Superior temporal gyrus (tissue), 1 donor: ENCODE measurements around the gene MYL2.

Source experiments
- DNase-seq: peaks from one replicate; pipeline ENCODE4 v3.0.0-alpha.2; 2016; ENCODE audit errors: extremely low spot score

Gene MYL2

DNA sequence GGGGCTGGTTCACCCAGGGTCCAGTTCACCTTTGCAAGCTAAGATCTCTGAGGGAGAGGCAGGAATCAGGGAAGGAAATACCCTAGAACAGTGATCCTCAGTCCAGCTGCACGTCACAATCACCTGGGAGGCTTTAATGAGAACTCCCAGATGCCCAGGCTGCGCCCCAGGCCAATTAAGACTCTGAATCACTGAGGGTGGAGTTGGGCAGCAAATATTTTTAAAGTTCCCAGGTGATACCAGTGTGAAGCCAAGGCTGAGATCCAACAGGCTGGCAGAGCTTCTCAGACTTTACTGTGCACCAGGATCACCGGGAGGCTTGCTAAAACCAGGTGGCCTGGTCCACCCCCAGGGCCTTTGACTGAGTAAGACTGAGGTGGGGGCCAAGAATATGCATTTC is 23.8 kb downstream of the MYL2 start:
- DNase-seq: no peak

DNA sequence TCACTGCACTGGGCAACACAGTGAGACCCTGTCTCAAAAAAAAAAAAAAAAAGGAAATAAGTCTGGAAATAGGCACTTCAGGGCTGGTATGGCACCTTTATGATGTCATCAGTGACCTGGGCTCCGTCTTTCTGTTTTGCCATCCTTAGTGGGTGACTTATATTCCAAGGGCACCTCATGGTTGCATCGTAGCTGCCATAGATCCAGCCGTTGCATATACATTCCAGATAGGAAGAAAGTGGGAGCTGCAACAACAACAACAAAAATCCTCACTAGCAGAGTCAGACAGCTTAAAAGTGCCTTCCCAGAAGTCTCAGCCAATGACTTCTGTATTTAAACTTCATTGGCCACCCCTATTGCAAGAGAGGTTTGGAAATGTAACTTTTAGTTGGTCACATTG is 26.4 kb downstream of the MYL2 start:
- no peak for DNase-seq

DNA sequence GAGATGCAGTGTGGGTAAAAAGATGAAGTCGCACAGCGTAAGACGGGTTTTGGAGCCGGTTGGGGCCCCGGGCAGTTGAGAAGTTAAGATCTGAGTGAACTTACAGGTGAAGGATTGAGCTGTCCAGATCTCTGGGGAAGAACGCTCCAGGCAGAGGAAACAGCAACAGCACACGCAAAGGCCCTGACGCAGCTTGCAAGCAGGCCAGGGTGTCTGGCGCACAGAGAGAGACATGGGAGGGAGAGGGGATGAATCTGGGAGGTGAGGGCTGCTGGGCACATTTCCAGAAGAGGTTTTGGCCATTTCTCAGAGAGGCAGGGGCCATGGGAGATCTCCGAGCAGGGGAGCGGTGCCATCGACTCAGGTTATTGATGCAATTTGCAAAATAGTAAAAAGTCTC is 31.0 kb downstream of the MYL2 start:
- DNase-seq: no peak

- no peak for DNase-seq
Observed at GRCh38 chr12:110888256-110888991, 32.0 kb downstream of the MYL2 start.

DNA sequence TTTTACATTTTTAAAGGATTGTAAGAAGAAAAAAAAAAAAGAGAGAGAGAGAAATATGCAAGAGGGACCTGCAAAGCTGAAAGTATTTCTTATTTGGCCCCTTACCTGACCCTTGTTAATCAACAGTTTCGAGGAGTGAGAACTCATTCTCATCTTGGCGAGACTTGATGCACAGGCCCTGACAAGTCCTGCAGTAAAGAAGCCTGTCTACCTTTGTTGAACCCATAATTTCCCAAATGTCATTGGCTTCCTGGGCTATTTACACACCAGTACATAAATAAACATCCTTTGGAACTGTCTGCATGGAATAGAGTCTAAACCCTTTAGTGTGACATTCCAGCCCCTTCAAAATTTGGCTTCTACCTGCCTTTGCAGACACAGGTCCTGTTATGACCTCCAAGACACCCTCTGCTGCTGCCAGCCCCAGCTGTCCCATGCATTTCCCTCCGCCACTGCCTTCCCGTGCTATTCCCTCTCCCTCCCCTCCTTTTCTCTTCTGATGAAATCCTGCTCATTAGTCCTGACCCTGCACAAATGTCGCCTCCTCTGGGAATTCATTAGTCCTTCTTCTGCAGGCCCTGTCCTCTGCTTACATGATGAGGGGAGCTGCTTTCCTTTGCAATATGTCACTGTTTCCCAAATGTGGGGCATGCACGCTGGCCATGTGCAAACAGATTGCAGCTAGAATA is 35.1 kb downstream of the MYL2 start:
- no peak for DNase-seq

- DNase-seq: no peak
Observed at GRCh38 chr12:110883251-110883650, 37.1 kb downstream of the MYL2 start.

DNA sequence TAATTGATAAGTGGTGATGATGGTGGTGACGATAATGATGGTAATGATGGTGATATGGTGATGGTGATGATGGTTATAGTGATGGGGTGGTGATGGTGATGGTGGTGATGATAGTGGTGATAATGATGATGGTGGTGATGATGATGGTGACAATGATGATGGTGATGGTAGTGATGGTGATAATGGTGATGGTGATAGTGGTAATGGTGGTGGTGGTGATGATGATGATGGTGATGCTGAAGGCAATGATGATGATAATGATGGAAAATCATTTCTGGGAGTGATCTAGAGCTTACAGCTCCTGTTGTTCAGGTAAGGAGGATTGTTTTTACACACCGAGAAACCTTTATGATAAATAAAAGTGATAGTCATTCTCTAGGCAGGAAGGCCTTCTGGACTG is 39.7 kb downstream of the MYL2 start:
- no peak for DNase-seq

- DNase-seq: no peak
Observed at GRCh38 chr12:110874781-110875180, 45.6 kb downstream of the MYL2 start.

DNA sequence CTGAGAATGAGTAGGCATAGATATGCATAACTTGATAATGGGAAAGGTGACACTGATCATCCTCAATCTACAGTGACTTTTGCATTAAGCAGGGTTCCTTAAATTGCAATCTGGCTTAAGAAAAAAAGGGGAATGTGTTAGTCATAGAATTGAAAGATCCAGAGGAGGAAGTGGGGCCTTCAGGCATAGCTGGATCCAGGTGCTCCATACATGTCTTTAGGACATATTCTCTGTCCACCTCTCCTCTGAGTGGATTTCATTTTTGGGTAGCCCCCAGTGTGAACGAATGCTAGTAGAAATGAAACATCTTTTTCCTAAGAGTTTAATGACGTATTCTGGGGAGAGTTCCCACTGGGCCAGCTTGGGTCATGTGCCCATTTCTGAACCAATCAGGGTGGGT is 46.0 kb downstream of the MYL2 start:
- no peak for DNase-seq

GRCh38 chr12:110872100-110872499 is 48.3 kb downstream of the MYL2 start:
- no peak for DNase-seq

- DNase-seq: no peak
Observed at GRCh38 chr12:110869803-110870202, 50.6 kb downstream of the MYL2 start.

DNA sequence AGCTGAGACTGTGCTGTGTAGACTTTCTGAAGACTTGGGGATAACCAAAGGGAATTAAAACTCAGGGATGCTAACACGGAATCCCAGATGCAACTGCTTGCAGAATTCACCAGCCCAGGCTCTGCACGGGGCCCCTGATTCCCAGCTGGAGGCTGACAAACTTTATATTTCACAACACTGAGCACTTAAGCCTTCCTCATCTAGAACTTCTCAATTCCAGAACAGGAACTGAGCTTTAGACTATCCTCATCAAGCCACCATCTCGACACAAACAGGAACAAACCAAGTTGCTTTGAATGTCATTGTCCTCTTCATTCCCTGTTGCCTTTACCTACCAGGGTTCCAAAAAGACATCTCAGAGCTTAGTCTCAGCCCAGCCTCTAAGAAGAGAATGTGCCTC is 51.4 kb downstream of the MYL2 start:
- no peak for DNase-seq

GRCh38 chr12:110865521-110865920 is 54.9 kb downstream of the MYL2 start:
- DNase-seq: no peak

GRCh38 chr12:110863161-110863560 is 57.2 kb downstream of the MYL2 start:
- DNase-seq: no peak

- no peak for DNase-seq
Observed at GRCh38 chr12:110862329-110862728, 58.0 kb downstream of the MYL2 start.

DNA sequence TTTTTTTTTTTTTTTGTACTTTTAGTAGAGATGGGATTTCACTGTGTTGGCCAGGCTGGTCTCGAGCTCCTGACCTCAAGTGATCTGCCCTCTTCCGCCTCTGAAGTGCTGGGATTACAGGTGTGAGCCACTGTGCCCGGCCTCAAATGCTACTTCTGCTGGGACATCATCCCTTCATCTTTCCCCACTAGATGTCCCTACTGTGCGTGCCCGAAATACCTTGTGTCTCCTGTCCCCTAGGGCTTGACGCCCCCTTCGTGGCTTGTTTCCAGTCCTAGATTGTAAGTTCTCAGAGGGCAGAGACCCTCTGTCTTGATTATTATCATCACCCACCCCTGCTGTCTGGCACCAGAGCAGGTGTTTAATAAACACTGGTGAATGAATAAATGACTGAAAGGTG is 58.6 kb downstream of the MYL2 start:
- DNase-seq: no peak
